Keratinocyte (primary cell): ENCODE results near the gene ABAT.

ENCODE experiments used
- EZH2 ChIP-seq: IDR thresholded peaks from one replicate; pipeline ENCODE4 v1.6.1; 2012; ENCODE audit warnings: inconsistent platforms, mild to moderate bottlenecking, low read length, moderate library complexity
- TF ChIP-seq, protein P1 (sequence below), 3 experiments: IDR thresholded peaks in 1 of 3; conservative IDR thresholded peaks in 1 of 3; optimal IDR thresholded peaks in 1 of 3; 2 replicates in 2 of 3; 3 replicates in 1 of 3; pipeline versions ENCODE3 to v1.5.1; 2011; ENCODE audit warnings: low read length in 3 of 3, mild to moderate bottlenecking in 3 of 3, moderate library complexity in 2 of 3, control low read depth in 1 of 3, inconsistent platforms in 1 of 3; ENCODE audit not compliant: insufficient read depth in 2 of 3; ENCODE audit errors: extremely low read depth in 1 of 3

DNA sequence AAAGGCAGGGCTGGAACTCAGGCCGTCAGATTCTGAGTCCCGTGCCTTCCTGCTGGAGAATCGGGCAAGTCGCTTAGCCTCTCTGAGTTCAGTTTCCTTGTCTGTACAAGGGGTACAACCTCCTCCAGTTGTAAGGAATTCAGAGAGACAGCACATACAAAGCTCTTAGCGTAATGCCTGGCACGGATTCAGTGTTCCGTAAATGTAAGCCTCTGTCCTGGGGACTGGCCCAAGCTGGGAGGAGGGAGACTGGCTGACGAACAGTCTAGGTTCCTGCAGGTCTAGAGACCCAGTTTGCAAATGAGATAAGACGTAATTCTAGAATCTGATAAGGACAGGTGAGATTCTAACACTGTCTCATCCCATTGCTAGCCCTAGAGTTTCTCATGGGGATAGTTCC, 43.0 kb upstream of the ABAT start:
- no peak for TF ChIP-seq EZH2
- TF ChIP-seq, protein P1, sequence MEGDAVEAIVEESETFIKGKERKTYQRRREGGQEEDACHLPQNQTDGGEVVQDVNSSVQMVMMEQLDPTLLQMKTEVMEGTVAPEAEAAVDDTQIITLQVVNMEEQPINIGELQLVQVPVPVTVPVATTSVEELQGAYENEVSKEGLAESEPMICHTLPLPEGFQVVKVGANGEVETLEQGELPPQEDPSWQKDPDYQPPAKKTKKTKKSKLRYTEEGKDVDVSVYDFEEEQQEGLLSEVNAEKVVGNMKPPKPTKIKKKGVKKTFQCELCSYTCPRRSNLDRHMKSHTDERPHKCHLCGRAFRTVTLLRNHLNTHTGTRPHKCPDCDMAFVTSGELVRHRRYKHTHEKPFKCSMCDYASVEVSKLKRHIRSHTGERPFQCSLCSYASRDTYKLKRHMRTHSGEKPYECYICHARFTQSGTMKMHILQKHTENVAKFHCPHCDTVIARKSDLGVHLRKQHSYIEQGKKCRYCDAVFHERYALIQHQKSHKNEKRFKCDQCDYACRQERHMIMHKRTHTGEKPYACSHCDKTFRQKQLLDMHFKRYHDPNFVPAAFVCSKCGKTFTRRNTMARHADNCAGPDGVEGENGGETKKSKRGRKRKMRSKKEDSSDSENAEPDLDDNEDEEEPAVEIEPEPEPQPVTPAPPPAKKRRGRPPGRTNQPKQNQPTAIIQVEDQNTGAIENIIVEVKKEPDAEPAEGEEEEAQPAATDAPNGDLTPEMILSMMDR (optimal IDR thresholded peaks at IDR 0.05 in 1 of 3, IDR thresholded peaks at IDR 0.05 in 1 of 3, conservative IDR thresholded peaks at IDR 0.05 in 1 of 3; ENCODE audit: extremely low read depth in 1 of 3, insufficient read depth in 2 of 3, low read length in 3 of 3): no peak
